ENCODE measurements around the gene PTPRG.

PTPRG gene

DNA sequence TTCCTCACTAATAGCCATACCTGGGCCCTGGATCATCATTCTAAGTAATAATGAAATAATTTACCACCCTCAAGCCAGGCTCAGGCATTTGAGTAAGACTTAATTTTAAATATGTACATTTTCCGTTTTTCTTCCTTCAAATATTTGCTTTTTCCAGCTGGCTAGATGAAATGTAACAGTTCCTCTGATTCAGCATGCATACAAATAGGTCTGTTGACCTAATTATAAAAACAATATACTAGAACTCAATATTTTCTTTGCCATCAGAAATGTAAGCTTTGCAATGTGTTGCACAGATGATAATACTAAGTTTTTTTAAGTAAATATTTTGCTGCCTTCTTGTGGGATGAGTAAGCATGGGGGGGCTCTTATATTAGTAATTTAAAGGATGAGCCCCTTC is 720.4 kb downstream of the PTPRG start:
- no peak for DNase-seq (ENCODE audit: low read depth in 1 of 2, low spot score in 1 of 2)
- in situ Hi-C loops (cut with HindIII; ENCODE audit: low pct_unique_long_range_greater_than_20kb, low sequenced_read_pairs) = no loop called here
- no peak for TF ChIP-seq JUND (IDR thresholded peaks at IDR 0.05; ENCODE audit: low read depth)

DNA sequence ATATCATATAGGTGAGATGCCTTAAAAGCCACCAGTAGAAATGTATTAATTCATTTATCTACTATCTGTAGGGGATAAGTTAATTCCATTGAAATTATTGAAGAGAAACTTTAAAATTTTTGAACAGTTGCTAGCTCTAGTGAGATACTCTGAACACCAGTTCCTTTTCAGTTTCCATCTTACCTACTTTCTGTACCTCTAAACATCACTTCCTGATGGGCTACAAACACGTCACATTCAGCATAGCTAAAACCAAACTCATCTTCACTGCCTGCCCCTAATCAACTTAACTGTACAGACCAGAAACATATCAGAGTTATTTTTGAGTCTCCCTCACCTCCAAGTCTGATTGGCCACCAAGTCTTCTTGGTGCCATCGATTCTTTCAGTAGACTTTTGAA is 723.1 kb downstream of the PTPRG start:
- no peak for TF ChIP-seq JUND (IDR thresholded peaks at IDR 0.05; ENCODE audit: low read depth)
- DNase-seq (ENCODE audit: low read depth in 1 of 2, low spot score in 1 of 2) = no peak
- in situ Hi-C loops (cut with HindIII; ENCODE audit: low pct_unique_long_range_greater_than_20kb, low sequenced_read_pairs) = no loop called here

DNA sequence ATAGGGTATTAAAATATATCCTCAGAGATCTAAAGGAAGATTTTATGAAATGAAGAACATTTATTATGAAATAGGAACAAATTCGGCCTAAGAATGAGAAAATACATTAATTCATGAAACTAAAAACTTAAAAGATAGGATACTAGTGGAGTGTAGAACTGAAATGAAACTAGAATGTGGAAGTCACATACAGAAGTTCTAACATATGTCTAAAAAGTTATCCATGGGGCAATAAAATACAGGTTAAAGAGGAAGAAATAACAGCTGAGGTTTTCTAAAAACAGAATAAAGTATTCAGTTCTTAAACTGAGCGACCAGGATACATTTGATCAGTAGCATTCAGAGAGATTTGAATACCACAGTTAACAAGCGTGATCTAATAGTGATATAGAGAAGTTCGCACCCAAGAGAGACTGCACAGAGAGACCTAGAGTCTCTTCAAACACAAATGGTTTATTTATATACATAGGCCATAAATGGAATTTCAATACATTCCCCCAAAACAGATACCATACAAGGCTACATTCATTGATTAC is 726.1 kb downstream of the PTPRG start:
- in situ Hi-C loops (cut with HindIII; ENCODE audit: low pct_unique_long_range_greater_than_20kb, low sequenced_read_pairs) = no loop called here
- no peak for TF ChIP-seq JUND (IDR thresholded peaks at IDR 0.05; ENCODE audit: low read depth)

DNA sequence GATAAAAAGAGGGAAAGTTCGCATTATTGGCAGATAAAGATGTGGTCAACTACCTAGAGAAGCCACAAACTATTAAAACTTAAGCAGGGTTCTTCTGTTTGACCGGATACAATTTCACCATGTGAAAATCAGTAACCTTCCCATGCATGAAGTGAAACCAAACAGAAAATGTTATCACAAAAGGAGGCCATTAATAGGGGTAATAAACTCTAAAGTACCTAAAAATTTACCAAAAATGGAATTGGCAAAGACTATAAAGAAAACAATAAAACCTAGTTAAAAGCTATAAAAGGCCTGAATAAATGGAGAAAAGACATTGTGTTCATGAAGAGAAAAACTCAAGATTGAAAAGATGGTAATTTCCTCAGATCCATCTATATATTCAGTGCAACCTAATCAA is 728.6 kb downstream of the PTPRG start:
- in situ Hi-C loops (cut with HindIII; ENCODE audit: low pct_unique_long_range_greater_than_20kb, low sequenced_read_pairs) = no loop called here
- no peak for TF ChIP-seq JUND (IDR thresholded peaks at IDR 0.05; ENCODE audit: low read depth)
- DNase-seq (ENCODE audit: low read depth in 1 of 2, low spot score in 1 of 2) = no peak

More for the DNA sequence above, 726.1 kb downstream of the PTPRG start:
- DNase-seq (ENCODE audit: low read depth in 1 of 2, low spot score in 1 of 2) = no peak

- DNase-seq (ENCODE audit: low read depth in 1 of 2, low spot score in 1 of 2) = no peak
- no peak for TF ChIP-seq JUND (IDR thresholded peaks at IDR 0.05; ENCODE audit: low read depth)
- in situ Hi-C loops (cut with HindIII; ENCODE audit: low pct_unique_long_range_greater_than_20kb, low sequenced_read_pairs) = no loop called here
Measured at GRCh38 chr3:62293051-62293780, 731.8 kb downstream of the PTPRG start.

DNA sequence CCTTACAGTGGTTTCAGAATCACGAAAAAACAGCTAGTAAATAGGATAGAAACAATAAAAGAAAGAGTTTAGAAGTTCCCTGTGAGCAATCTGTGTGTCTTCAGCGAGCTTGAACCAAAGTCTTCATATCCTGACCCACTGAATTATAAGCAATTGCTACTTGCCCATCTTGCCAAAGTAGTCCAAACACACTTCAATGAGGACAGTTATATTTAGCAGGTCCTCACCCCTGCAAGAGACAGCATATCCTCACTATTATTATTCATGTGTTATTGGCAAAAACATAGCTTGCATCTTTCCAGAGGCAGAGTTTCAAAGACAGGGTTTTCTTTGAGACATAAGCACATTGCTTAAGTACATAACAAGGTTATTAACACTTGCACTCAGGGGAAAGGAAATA is 734.2 kb downstream of the PTPRG start:
- no peak for TF ChIP-seq JUND (IDR thresholded peaks at IDR 0.05; ENCODE audit: low read depth)
- no peak for DNase-seq (ENCODE audit: low read depth in 1 of 2, low spot score in 1 of 2)
- in situ Hi-C loops (cut with HindIII; ENCODE audit: low pct_unique_long_range_greater_than_20kb, low sequenced_read_pairs) = no loop called here

GRCh38 chr3:62300617-62301016 is 739.2 kb downstream of the PTPRG start:
- in situ Hi-C loops (cut with HindIII; ENCODE audit: low pct_unique_long_range_greater_than_20kb, low sequenced_read_pairs) = no loop called here
- no peak for TF ChIP-seq JUND (IDR thresholded peaks at IDR 0.05; ENCODE audit: low read depth)

DNA sequence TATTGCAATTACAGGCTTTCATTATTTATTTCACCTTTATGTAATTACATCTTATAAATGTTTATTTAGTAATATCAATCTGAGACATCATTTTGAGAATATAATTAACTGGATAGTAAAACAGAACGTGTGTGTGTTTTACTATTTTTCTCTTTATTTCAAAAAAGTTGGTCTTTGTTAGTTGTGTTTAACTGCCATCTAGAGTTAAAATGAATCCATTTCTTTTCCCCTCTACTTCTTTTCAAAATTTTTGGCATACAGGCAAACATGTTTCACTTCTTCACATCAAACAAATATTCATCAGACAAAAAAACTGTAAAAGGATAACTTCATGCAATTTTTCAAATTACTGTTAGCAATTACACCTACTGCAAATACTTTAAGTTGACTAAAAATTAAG is 750.8 kb downstream of the PTPRG start:
- TF ChIP-seq JUND (IDR thresholded peaks at IDR 0.05; ENCODE audit: low read depth) = no peak
- no peak for DNase-seq (ENCODE audit: low read depth in 1 of 2, low spot score in 1 of 2)
- in situ Hi-C loops (cut with HindIII; ENCODE audit: low pct_unique_long_range_greater_than_20kb, low sequenced_read_pairs) = no loop called here

More at GRCh38 chr3:62300617-62301016, 739.2 kb downstream of the PTPRG start:
- no peak for DNase-seq (ENCODE audit: low read depth in 1 of 2, low spot score in 1 of 2)

GRCh38 chr3:62316525-62316924 is 755.2 kb downstream of the PTPRG start:
- TF ChIP-seq JUND (IDR thresholded peaks at IDR 0.05; ENCODE audit: low read depth) = no peak
- in situ Hi-C loops (cut with HindIII; ENCODE audit: low pct_unique_long_range_greater_than_20kb, low sequenced_read_pairs) = no loop called here
- no peak for DNase-seq (ENCODE audit: low read depth in 1 of 2, low spot score in 1 of 2)

- TF ChIP-seq JUND (IDR thresholded peaks at IDR 0.05; ENCODE audit: low read depth) = no peak
- in situ Hi-C loops (cut with HindIII; ENCODE audit: low pct_unique_long_range_greater_than_20kb, low sequenced_read_pairs) = no loop called here
- no peak for DNase-seq (ENCODE audit: low read depth in 1 of 2, low spot score in 1 of 2)
Measured at GRCh38 chr3:62318365-62318751, 757.0 kb downstream of the PTPRG start.

DNA sequence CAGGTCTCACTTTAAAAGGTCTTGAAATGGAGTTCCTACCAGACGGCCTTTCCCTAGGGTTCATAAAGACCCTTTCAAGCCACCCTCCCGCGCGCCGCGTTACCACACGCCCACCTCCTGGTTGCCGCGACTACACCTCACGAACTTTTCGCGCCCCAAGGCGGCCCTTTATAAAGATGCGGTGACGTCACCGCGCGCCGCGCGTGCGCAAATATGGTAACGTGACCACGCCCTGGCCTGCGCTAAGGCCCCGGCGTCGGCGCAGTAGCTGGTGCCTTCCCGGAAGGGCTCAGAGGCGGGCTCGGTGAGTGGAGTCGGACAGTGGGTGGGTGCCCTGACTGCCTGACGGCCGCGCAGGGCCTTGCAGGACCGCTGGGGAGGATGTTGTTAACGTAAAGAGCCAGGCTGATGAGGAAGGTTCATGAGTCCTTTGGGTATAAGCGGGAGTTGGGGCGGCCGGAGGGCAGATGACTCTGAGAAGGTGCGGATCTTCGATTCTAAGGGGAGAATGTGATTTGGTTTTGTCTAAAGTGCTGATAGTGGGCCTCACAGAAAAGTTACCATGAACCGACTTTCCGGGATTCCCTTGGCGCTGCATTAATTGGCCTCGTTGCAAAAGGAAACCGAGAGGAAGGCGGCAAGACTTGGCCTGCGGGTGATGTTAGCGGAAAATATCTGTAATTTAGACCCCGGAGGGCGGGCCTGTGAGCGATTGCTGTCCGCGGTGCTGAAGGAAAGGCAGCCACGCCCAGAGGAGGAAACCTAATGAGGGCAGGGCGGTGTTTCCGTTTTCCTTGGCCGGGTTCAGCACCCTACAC is 757.6 kb downstream of the PTPRG start:
- in situ Hi-C loops (cut with HindIII; ENCODE audit: low pct_unique_long_range_greater_than_20kb, low sequenced_read_pairs) = no loop called here
- TF ChIP-seq JUND (IDR thresholded peaks at IDR 0.05; ENCODE audit: low read depth) = no peak
- DNase-seq (ENCODE audit: low read depth in 1 of 2, low spot score in 1 of 2) = peak; percentile 36 to 90

GRCh38 chr3:62319570-62320243 is 758.3 kb downstream of the PTPRG start:
- TF ChIP-seq JUND (IDR thresholded peaks at IDR 0.05; ENCODE audit: low read depth) = no peak
- in situ Hi-C loops (cut with HindIII; ENCODE audit: low pct_unique_long_range_greater_than_20kb, low sequenced_read_pairs) = no loop called here
- DNase-seq (ENCODE audit: low read depth in 1 of 2, low spot score in 1 of 2) = peak; percentile 16 to 83

Data from T47D (cell line).